ENCODE results near the gene PACS1. TPM values are rescaled to one million over a fixed set of nuclear protein-coding genes. Genes with fewer than 3 reads are reported as not detected.

Gene PACS1
- total RNA-seq, 1 donor from 2014 or later = 90.9 TPM

DNA sequence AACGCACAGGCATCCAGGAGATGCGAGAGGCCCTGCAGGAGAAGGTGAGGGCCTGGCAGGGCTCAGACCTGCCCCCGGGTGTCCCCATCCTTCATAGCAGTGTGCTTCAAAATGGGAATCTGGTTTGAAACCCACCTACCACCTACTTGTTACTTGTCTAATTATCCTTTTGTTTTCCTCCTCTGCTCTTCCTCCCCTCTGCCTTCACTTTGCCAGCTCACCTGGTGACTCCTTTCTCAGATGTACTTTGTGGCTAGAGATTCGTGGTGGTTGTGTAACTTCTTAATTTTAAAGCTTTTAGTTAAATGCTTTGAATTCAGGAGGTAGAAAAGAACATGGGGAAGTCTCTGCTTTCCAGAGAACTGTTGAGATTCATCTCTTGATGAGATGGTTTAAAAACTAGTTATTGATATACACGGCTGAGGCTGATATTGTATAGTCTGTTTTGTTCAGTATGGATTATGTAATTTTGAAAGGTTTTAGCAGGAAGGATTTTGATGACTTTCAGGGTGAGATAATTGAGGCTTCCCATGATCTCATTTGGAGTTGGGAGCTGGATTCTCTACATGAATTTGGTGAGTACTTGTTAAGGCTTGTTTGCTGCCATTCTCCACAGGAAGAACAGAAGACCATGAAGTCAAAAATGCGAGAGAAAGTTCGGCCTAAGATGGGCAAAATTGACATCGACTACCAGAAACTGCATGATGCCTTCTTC, 9.9 kb upstream of the PACS1 start:
- no peaks in the 10 kb centered on the region for H3K27me3 Mint-ChIP-seq
- DNase-seq = no peak
- H3K36me3 Mint-ChIP-seq (ENCODE audit: low read depth) = peaks cover 82% of the 10 kb centered on the region
- intact Hi-C loops (cut with micrococcal nuclease) = no loop called here
- H3K4me1 Mint-ChIP-seq = peaks cover 30% of the 10 kb centered on the region
- H3K27ac Mint-ChIP-seq = peak overlapping the region; percentile 15
- H3K9me3 Mint-ChIP-seq = no peaks in the 10 kb centered on the region
- H3K4me3 Mint-ChIP-seq = no peak overlapping the region

DNA sequence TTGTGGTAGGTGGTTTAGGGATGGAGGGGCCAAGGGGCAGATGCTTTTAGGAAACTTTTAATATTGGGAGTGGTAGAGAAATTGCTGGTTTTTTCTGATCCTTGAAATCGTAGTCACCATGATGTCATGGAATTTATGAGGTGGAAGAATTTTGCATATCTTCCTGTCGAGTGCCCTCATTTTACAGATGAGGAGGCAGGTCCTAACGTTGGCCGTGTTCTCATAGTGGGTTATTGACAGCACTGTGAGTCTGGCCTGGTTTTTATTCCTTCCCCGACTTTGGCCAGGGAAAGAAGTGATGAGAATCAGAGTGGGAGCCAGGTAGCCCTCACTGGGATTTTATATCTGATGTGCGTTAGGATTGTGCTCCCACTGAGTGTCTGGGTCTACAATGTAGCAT, 8.8 kb upstream of the PACS1 start:
- intact Hi-C loops (cut with micrococcal nuclease) = no loop called here
- H3K36me3 Mint-ChIP-seq (ENCODE audit: low read depth) = peaks cover 81% of the 10 kb centered on the region
- H3K9me3 Mint-ChIP-seq = no peaks in the 10 kb centered on the region
- peak overlapping the region; percentile 16 for H3K4me3 Mint-ChIP-seq
- peak overlapping the region; percentile 15 for H3K27ac Mint-ChIP-seq
- peaks cover 34% of the 10 kb centered on the region for H3K4me1 Mint-ChIP-seq
- no peak for DNase-seq
- H3K27me3 Mint-ChIP-seq = no peaks in the 10 kb centered on the region

DNA sequence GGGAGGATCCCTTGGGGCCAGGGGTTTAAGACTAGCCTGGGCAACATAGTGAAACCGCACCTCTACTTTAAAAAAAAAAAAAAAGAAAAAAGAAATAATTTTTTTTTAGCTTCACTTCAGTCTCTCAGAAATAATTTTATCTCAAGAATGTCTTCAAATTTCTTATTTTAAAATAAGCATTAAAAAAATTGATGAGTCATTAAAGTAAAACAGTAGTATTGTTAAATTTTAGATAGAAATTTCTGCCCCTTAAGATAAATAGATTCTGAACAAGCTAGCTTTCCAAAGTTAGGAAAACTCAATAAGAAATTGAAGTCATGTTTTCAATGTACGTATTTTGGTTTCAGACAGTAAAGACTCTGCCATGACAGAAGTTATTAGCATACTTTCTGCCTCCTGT, 7.7 kb upstream of the PACS1 start:
- DNase-seq = no peak
- Mint-ChIP-seq H3K4me1 (peaks cover 41% of the 10 kb centered on the region), H3K9me3 (no peaks in the 10 kb centered on the region), H3K27me3 (no peaks in the 10 kb centered on the region), H3K27ac (no peak overlapping the region), H3K4me3 (no peak overlapping the region), H3K36me3 (ENCODE audit: low read depth) (peaks cover 81% of the 10 kb centered on the region)
- intact Hi-C loops (cut with micrococcal nuclease) = no loop called here

DNA sequence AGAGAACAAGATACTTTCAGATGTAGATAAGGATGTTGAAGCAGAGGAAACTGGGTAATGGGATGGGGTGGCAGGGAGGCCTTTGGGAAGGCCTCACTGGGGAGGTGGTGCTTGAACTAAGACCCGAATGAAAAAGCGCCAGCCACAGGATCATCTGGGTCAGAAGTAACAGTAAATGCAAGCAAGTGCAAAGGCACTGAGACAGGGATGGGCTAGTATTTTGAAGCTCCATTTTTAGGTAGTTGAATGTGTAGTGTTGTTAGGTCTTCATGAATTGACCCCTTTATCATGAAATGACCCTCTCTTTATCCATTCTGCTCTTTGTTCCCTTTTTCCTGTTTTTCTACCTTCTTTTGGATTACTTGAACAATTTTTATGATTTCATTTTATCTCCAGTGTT, 6.2 kb upstream of the PACS1 start:
- no peak for DNase-seq
- peaks cover 79% of the 10 kb centered on the region for H3K36me3 Mint-ChIP-seq (ENCODE audit: low read depth)
- no peak overlapping the region for H3K4me3 Mint-ChIP-seq

DNA sequence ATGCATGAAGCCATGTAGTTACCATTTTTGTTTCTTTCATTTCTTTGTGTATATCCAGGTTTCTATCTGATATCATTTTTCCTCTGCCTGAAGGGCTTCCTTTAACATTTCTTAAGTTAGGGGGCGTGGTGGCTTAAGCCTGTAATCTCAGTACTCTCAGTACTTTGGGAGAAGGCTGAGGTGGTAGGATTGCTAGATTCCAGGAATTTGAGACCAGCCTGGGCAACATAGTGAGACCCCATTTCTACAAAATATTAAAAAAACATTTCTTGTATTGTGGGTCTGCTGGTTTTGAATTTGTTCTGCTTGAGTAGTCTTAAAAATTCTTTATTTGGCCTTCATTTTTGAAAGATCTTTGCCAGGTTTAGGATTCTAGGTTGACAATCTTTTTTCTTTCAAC, 5.5 kb upstream of the PACS1 start:
- H3K4me1 Mint-ChIP-seq = peaks cover 54% of the 10 kb centered on the region
- H3K36me3 Mint-ChIP-seq (ENCODE audit: low read depth) = peaks cover 82% of the 10 kb centered on the region
- no peak overlapping the region for H3K27ac Mint-ChIP-seq
- no peaks in the 10 kb centered on the region for H3K27me3 Mint-ChIP-seq
- DNase-seq = no peak
- H3K4me3 Mint-ChIP-seq = no peak overlapping the region
- intact Hi-C loops (cut with micrococcal nuclease) = no loop called here
- H3K9me3 Mint-ChIP-seq = no peaks in the 10 kb centered on the region

More for the DNA sequence above, 6.2 kb upstream of the PACS1 start:
- intact Hi-C loops (cut with micrococcal nuclease) = no loop called here
- Mint-ChIP-seq H3K27me3 (no peaks in the 10 kb centered on the region), H3K4me1 (peaks cover 49% of the 10 kb centered on the region), H3K27ac (peak overlapping the region; percentile 12), H3K9me3 (no peaks in the 10 kb centered on the region)

DNA sequence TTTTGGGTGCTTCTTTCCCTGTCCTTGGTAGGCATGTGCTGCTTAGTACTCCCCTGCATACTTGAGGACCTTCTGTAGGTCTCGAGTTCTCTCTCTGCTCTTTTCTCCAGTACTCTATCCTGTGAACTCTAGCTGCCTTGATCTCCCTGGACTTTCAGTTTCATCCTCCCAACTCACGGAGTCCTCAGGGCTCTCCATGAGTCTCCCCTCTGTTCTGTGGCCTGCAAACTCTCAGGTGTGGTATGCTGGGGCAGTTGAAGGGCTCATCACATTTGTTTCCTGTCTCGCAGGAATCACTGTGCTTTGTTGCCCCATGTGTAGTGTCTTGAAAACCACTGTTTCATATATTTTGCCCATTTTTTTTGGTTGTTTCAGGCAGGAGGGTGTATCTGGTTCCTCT, 3.3 kb upstream of the PACS1 start:
- no peaks in the 10 kb centered on the region for H3K27me3 Mint-ChIP-seq
- peak overlapping the region; percentile 57 for H3K27ac Mint-ChIP-seq
- intact Hi-C loops (cut with micrococcal nuclease) = no loop called here
- H3K4me1 Mint-ChIP-seq = peaks cover 46% of the 10 kb centered on the region
- H3K9me3 Mint-ChIP-seq = no peaks in the 10 kb centered on the region
- no peak for DNase-seq
- no peak overlapping the region for H3K4me3 Mint-ChIP-seq
- peaks cover 71% of the 10 kb centered on the region for H3K36me3 Mint-ChIP-seq (ENCODE audit: low read depth)

DNA sequence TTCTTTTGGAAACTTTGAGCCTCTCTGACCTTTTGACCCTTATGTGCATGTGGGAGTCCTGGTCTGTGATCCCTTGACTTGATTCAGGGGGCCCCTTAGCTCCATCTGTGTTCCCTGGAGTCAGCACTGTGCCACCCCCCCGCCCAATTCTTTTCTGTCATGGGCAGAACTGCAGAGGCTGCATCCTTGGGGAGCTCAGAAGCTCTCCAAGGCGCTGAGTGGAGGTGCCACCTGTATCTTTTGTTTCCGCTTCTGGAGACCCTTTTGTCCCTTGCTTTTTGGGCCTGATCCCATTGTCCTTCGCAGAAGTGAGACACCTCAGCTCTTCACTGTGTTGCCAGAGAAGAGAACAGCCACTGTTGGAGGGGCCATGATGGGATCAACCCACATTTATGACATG, 2.4 kb upstream of the PACS1 start:
- Mint-ChIP-seq H3K4me1 (peaks cover 55% of the 10 kb centered on the region), H3K9me3 (no peaks in the 10 kb centered on the region), H3K27ac (no peak overlapping the region), H3K27me3 (no peaks in the 10 kb centered on the region), H3K36me3 (ENCODE audit: low read depth) (peaks cover 75% of the 10 kb centered on the region), H3K4me3 (no peak overlapping the region)
- intact Hi-C loops (cut with micrococcal nuclease) = loop anchor here (1.0 to 2.0 kb wide), 4 partner anchors 15 to 67 kb away; partner anchors contain the start of gene SF3B2
- no peak for DNase-seq

DNA sequence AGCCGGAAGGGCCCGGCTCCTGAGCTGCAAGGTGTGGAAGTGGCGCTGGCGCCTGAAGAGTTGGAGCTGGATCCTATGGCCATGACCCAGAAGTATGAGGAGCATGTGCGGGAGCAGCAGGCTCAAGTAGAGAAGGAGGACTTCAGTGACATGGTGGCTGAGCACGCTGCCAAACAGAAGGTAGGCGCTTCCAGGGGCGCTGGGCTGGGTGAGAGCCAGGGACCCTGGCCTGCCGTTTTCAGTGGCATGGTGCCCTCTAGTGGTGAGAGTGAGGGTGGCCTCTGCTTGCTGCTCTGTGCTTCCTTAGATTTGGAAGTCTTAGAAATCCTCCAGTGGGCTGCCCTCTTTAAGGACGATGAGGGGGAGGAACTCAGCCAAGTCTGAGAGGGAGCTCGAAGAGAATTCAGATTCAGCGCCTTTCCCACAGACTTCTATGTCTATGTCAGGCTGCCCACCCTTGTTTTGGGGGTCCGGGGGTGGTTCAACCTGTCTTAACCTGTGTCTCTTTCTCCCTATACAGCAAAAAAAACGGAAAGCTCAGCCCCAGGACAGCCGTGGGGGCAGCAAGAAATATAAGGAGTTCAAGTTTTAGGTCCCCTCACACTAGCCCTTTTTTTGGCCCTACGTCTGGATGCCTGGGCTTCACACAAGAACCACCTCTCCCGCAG, 1.8 kb upstream of the PACS1 start:
- intact Hi-C loops (cut with micrococcal nuclease) = loop anchor here (1.0 to 2.0 kb wide), 4 partner anchors 16 to 66 kb away; partner anchors contain the start of gene SF3B2
- Mint-ChIP-seq H3K4me3 (peak overlapping the region; percentile 45), H3K36me3 (ENCODE audit: low read depth) (peaks cover 75% of the 10 kb centered on the region), H3K27me3 (no peaks in the 10 kb centered on the region), H3K27ac (peak overlapping the region; percentile 92), H3K9me3 (no peaks in the 10 kb centered on the region), H3K4me1 (peaks cover 56% of the 10 kb centered on the region)
- peak; percentile 93 for DNase-seq

DNA sequence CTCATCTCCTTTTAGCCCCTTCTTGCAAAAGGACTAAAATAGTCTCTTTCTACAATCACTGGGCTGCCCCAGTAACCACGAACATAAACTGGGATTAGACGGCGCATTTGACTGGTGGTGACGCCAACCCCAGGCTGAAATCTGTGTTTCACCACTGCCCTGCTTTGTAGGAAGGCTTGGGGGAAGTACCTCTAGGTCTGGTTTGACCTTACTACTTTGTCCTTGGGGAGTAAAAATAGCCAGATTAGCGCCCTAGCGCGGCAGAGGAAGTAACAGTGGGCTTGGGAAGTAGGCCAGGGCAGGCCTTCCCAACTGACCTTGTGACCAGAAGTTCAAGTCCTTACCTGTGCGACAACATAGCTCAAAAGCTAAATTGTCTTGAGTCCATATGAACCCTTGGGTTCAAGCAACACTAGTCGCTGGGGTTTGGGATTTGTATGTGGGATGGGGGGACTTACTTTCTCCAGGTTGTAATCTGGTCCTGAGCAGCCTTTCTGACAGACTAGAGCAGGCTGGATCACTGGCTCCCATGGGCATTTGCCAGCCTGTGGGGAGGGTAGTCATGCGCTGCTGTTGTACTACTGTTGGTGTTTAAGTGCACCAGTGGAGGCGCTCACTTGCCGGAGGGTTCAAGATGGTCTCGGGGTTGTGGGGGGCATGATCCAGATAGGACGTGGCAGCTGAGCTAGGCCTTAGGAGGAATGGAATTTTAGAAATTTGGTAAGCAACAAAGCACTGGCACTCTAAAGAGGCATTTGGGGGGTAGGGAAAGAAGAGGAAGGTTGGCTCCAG, 953 bp upstream of the PACS1 start:
- Mint-ChIP-seq H3K4me3 (peak overlapping the region; percentile 84), H3K4me1 (peaks cover 53% of the 10 kb centered on the region), H3K27ac (peak overlapping the region; percentile 92), H3K9me3 (no peaks in the 10 kb centered on the region), H3K36me3 (ENCODE audit: low read depth) (peaks cover 73% of the 10 kb centered on the region), H3K27me3 (no peaks in the 10 kb centered on the region)
- DNase-seq = peak; percentile 78
- intact Hi-C loops (cut with micrococcal nuclease) = loop anchor here (1.0 to 2.0 kb wide), 4 partner anchors 17 to 65 kb away; partner anchors contain the start of gene SF3B2

DNA sequence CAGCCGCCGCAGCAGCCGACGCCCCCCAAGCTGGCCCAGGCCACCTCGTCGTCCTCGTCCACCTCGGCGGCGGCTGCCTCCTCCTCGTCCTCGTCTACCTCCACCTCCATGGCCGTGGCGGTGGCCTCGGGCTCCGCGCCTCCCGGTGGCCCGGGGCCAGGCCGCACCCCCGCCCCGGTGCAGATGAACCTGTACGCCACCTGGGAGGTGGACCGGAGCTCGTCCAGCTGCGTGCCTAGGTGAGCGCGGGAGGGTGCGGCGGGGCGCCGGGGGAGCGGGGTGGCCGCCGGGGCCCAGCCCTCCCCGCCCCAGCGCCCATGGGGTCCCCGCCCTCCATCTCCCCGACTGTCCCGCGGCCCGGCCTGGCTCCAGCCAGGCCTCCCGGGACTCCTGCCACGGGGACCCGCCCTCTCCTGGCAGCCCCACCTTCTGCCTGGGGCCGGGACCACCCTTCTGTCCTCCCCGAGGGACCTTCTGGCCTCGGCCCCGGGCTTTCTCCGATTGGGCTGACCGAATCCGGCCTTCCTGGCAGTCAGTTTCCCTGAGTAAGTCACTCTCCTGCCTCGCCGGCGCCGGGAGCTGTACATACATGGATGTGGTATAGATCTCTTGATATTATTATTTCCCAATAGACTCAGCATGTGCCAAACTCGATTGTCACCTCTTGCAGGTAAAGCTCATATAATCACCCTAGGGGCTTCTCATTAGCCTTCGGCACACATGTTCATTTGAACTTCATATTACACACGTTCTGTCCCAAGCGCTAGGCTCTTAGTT, 720 bp downstream of the PACS1 start:
- Mint-ChIP-seq H3K36me3 (ENCODE audit: low read depth) (peaks cover 69% of the 10 kb centered on the region), H3K4me3 (peak overlapping the region; percentile 94), H3K27ac (peak overlapping the region; percentile 91), H3K4me1 (peaks cover 51% of the 10 kb centered on the region), H3K27me3 (no peaks in the 10 kb centered on the region), H3K9me3 (no peaks in the 10 kb centered on the region)
- peak; percentile 75 for DNase-seq
- intact Hi-C loops (cut with micrococcal nuclease) = loop anchor here (1.0 to 5.0 kb wide), 2 partner anchors 10 to 1293 kb away; partner anchors contain the start of gene SF1

DNA sequence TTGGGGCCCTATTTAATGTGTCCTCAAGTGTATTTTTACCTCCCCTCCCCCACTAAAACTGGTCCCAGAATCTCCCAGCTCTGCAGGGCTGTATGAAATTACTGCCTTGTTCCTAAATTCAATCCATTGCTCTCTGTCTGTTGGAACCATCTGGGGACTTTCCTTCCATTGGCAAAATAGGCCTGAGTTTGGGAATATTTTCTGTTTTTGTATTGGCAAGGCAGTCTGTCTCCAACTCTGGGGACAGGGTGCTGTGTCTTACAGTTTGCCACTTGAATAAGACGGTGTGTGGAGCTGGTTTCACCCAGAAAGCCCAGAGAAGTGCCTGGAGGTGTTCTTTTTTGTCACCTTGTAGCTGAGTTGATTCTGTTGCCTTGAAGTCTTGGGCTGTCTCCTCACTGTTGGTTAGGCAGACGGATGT, 1.3 kb downstream of the PACS1 start:
- Mint-ChIP-seq H3K27ac (peak overlapping the region; percentile 91), H3K27me3 (no peaks in the 10 kb centered on the region), H3K4me1 (peaks cover 52% of the 10 kb centered on the region), H3K36me3 (ENCODE audit: low read depth) (peaks cover 69% of the 10 kb centered on the region), H3K9me3 (no peaks in the 10 kb centered on the region), H3K4me3 (peak overlapping the region; percentile 94)
- intact Hi-C loops (cut with micrococcal nuclease) = loop anchor here (1.0 to 5.0 kb wide), 2 partner anchors 9 to 1294 kb away; partner anchors contain the start of gene SF1
- DNase-seq = peak; percentile 73

DNA sequence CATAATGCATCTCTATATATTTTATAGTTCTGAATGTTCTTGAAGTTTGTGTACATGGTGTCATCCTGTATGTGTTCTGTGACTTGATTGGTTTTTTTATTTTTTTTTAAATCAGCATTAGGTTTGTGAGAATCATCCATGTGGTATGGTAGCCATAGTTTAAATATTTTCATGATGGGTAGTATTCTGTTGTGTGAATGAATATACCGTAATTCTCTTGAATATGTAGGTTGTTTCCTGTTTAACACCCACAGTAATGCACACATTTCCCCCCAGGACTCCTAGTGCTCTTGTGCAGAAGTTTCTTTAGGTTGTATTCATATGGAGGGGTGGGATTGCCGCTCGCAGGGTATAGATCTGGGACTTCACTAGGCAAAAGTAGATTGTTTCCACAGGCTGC, 2.0 kb downstream of the PACS1 start:
- peaks cover 65% of the 10 kb centered on the region for H3K36me3 Mint-ChIP-seq (ENCODE audit: low read depth)
- no peaks in the 10 kb centered on the region for H3K27me3 Mint-ChIP-seq
- intact Hi-C loops (cut with micrococcal nuclease) = loop anchor here (5.0 kb wide), 1 partner anchor 1295 kb away; the partner anchor contains the start of gene SF1
- no peaks in the 10 kb centered on the region for H3K9me3 Mint-ChIP-seq
- H3K4me3 Mint-ChIP-seq = peak overlapping the region; percentile 94
- no peak for DNase-seq
- H3K4me1 Mint-ChIP-seq = peaks cover 47% of the 10 kb centered on the region
- H3K27ac Mint-ChIP-seq = peak overlapping the region; percentile 91

DNA sequence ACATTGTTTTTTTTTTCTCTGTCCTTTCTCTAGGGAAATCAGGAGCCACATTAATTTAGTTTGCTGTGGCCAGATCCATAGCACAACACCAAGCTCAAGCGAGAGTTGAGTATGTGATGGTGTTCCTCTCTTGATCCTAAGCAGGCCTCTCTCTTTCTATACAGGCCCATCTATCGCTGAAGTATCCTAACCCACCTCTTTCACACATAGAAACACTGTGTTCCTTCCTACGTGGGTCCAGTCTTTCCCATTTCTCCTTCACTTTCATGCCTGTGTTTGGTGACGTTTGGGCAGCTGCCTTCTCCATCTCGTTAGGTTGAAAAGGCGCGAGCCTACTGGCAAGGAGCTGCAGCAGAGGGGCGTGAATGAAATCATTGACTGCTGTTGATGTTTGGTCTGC, 2.4 kb downstream of the PACS1 start:
- H3K36me3 Mint-ChIP-seq (ENCODE audit: low read depth) = peaks cover 64% of the 10 kb centered on the region
- H3K27ac Mint-ChIP-seq = peak overlapping the region; percentile 91
- peaks cover 48% of the 10 kb centered on the region for H3K4me1 Mint-ChIP-seq
- H3K9me3 Mint-ChIP-seq = no peaks in the 10 kb centered on the region
- intact Hi-C loops (cut with micrococcal nuclease) = loop anchor here (5.0 kb wide), 1 partner anchor 1295 kb away; the partner anchor contains the start of gene SF1
- no peaks in the 10 kb centered on the region for H3K27me3 Mint-ChIP-seq
- peak overlapping the region; percentile 94 for H3K4me3 Mint-ChIP-seq
- DNase-seq = peak; percentile 58
